Panc1 (cell line): ENCODE measurements around the gene CENPB.

Source experiments
- POLR2AphosphoS5 ChIP-seq: IDR thresholded peaks from 2 replicates; pipeline ENCODE4 v1.6.1; 2012; ENCODE audit warnings: mild to moderate bottlenecking, low read depth, low read length, moderate library complexity
- SIN3A ChIP-seq: IDR thresholded peaks from 2 replicates; pipeline ENCODE4 v1.6.1; 2012; ENCODE audit warnings: low read depth, mild to moderate bottlenecking, low read length, moderate library complexity, borderline replicate concordance; ENCODE audit not compliant: insufficient read depth
- TCF7L2 ChIP-seq: IDR thresholded peaks from 2 replicates; pipeline ENCODE4 v1.6.1; 2011; ENCODE audit warnings: mild to moderate bottlenecking, low read depth, low read length, inconsistent platforms
- TF ChIP-seq, protein P1 (sequence below): fragments of 450-650 bp; IDR thresholded peaks from 2 replicates; pipeline ENCODE4 v1.5.1; 2017; ENCODE audit warnings: mild to moderate bottlenecking
- TF ChIP-seq, protein P2 (sequence below), 2 experiments: IDR thresholded peaks; 2 replicates each; pipeline ENCODE4 v1.6.1; 2011 to 2012; ENCODE audit warnings: low read depth in 2 of 2, control low read depth in 1 of 2, low read length in 1 of 2, mild to moderate bottlenecking in 1 of 2, moderate library complexity in 1 of 2; ENCODE audit not compliant: insufficient read depth in 1 of 2

DNA sequence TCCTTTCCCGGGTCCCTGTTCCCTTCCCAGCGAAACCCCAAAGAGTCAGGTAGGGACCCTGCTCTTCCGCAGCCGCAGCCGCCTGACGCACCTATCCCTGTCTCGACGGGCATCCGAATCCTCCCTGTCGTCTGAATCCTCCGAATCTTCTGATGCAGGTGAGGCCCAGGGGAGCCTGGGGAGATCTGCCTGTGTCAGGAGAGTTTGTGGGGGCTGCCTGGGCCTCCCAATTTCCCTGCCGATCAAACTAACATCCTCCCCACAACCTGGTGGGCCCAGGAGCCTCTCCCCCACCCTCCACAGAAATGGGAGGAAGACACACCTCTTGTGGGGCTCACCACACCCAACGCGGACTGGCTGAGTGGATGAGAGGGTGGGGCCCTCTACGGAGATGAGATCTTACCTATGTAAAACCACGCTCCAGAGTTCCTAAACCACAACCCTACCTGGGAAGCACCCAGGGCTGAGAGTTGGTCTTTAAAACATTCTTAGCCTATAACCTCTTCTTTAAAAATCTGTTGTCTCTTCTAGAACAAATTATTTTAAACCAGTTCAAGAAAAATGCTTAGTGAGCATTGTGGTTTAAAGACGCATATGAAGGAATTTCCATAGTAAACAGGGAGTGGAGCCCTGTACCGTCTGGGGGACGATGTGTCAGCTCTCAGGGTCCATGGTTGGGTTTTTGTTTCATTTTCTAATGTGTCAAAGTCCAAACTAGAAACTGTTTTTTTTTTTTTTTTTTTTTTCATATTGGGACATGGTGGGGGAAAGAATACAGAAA is 11.2 kb upstream of the CENPB start:
- TF ChIP-seq, protein P1, sequence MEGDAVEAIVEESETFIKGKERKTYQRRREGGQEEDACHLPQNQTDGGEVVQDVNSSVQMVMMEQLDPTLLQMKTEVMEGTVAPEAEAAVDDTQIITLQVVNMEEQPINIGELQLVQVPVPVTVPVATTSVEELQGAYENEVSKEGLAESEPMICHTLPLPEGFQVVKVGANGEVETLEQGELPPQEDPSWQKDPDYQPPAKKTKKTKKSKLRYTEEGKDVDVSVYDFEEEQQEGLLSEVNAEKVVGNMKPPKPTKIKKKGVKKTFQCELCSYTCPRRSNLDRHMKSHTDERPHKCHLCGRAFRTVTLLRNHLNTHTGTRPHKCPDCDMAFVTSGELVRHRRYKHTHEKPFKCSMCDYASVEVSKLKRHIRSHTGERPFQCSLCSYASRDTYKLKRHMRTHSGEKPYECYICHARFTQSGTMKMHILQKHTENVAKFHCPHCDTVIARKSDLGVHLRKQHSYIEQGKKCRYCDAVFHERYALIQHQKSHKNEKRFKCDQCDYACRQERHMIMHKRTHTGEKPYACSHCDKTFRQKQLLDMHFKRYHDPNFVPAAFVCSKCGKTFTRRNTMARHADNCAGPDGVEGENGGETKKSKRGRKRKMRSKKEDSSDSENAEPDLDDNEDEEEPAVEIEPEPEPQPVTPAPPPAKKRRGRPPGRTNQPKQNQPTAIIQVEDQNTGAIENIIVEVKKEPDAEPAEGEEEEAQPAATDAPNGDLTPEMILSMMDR, result no peak
- TF ChIP-seq, protein P2, sequence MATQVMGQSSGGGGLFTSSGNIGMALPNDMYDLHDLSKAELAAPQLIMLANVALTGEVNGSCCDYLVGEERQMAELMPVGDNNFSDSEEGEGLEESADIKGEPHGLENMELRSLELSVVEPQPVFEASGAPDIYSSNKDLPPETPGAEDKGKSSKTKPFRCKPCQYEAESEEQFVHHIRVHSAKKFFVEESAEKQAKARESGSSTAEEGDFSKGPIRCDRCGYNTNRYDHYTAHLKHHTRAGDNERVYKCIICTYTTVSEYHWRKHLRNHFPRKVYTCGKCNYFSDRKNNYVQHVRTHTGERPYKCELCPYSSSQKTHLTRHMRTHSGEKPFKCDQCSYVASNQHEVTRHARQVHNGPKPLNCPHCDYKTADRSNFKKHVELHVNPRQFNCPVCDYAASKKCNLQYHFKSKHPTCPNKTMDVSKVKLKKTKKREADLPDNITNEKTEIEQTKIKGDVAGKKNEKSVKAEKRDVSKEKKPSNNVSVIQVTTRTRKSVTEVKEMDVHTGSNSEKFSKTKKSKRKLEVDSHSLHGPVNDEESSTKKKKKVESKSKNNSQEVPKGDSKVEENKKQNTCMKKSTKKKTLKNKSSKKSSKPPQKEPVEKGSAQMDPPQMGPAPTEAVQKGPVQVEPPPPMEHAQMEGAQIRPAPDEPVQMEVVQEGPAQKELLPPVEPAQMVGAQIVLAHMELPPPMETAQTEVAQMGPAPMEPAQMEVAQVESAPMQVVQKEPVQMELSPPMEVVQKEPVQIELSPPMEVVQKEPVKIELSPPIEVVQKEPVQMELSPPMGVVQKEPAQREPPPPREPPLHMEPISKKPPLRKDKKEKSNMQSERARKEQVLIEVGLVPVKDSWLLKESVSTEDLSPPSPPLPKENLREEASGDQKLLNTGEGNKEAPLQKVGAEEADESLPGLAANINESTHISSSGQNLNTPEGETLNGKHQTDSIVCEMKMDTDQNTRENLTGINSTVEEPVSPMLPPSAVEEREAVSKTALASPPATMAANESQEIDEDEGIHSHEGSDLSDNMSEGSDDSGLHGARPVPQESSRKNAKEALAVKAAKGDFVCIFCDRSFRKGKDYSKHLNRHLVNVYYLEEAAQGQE (IDR thresholded peaks at IDR 0.05; ENCODE audit: insufficient read depth in 1 of 2, low read depth in 2 of 2, low read length in 1 of 2), result no peak
- TF ChIP-seq TCF7L2 (no peak), POLR2AphosphoS5 (no peak), SIN3A (0 out of 2 replicates have a peak, but pooled peaks have one; percentile 21)
